ENCODE data around the gene LRCH1. TPM values are rescaled to one million over a fixed set of nuclear protein-coding genes. Genes with fewer than 3 reads are reported as not detected.
"Not testable (repeated sequence)": the region's sequence is repeated elsewhere in the genome, so short reads cannot be mapped to it uniquely, and the experiment has no call there.

The LRCH1 gene
- total RNA-seq: 10 to 100 TPM; 18.0 to 19.1 TPM
- polyA plus RNA-seq: 1 to 10 TPM; 1.2 to 6.2 TPM

GRCh38 chr13:46552889-46553520 is at the start of gene LRCH1:
LRCH1 (plus strand) TSS chr13:46553170; CDS start chr13:46553397, 227 bp downstream.
- Mint-ChIP-seq H3K36me3 (peaks cover 0 to 11% of the 10 kb centered on the region in 2 donors), H3K27ac (peak within 1 kb of the TSS; percentile 87 to 97 (median 94)), H3K4me1 (peaks cover 33 to 55% (median 41%) of the 10 kb centered on the region in 4 donors), H3K4me3 (peak within 1 kb of the TSS; percentile 94 to 98 (median 96)), H3K9me3 (no peaks in the 10 kb centered on the region), H3K27me3 (peaks cover 2 to 5% of the 10 kb centered on the region in 2 donors)
- Histone ChIP-seq H3K36me3 (ENCODE audit: insufficient read depth, low read length) (no peaks in the 10 kb centered on the region), H3K4me3 (ENCODE audit: low read length in 2 of 2) (peak within 1 kb of the TSS; percentile 67 to 87), H3K4me1 (ENCODE audit: insufficient read depth, low read length) (peaks cover 38% of the 10 kb centered on the region), H3K9me3 (ENCODE audit: control insufficient read depth in 1 of 2, low read length in 2 of 2) (no peaks in the 10 kb centered on the region), H3K27me3 (ENCODE audit: insufficient read depth, low read length) (no peaks in the 10 kb centered on the region), H3K27ac (ENCODE audit: low read depth, low read length) (peak within 1 kb of the TSS; percentile 79)
- intact Hi-C loops (cut with micrococcal nuclease): loop anchor here (5.0 kb wide), 4 partner anchors 39 to 1976 kb away; partner anchors contain the start of genes NUDT15 and TSC22D1
- peak; percentile 80 to 89 (median 81) for DNase-seq
- CTCF ChIA-PET (ENCODE audit: partially characterized antibody): interaction anchor here (0.8 to 4.9 kb wide), 16 partner anchors 10 to 245 kb away, joined by 3 to 98 read pairs (median 8); no protein-coding TSS in a partner anchor
- POLR2A ChIA-PET (ENCODE audit: partially characterized antibody): interaction anchor here (0.8 to 1.0 kb wide), 3 partner anchors 145 to 244 kb away, joined by 3 read pairs; partner anchors contain the start of gene ESD

- intact Hi-C loops (cut with micrococcal nuclease): no loop called here
- no peaks in the 10 kb centered on the region for H3K9me3 ChIP-seq (ENCODE audit: control insufficient read depth in 1 of 2, low read length in 2 of 2)
- DNase-seq: no peak
- H3K4me3 ChIP-seq (ENCODE audit: low read length in 2 of 2): no peak overlapping the region
- H3K27me3 ChIP-seq (ENCODE audit: insufficient read depth, low read length): no peaks in the 10 kb centered on the region
- Mint-ChIP-seq H3K27ac (peak overlapping the region in 1 of 7 donors; percentile 10), H3K27me3 (peaks cover 6 to 7% of the 10 kb centered on the region in 2 donors), H3K9me3 (peaks cover 0 to 3% (median 0%) of the 10 kb centered on the region in 8 donors), H3K4me3 (no peak overlapping the region), H3K36me3 (no peaks in the 10 kb centered on the region), H3K4me1 (no peaks in the 10 kb centered on the region)
- POLR2A ChIA-PET (ENCODE audit: partially characterized antibody): no interaction called here
- no peaks in the 10 kb centered on the region for H3K4me1 ChIP-seq (ENCODE audit: insufficient read depth, low read length)
- H3K27ac ChIP-seq (ENCODE audit: low read depth, low read length): no peak overlapping the region
- CTCF ChIA-PET (ENCODE audit: partially characterized antibody): interaction anchor here (0.8 kb wide), 1 partner anchor 206 kb away, joined by 3 read pairs; no protein-coding TSS in a partner anchor
- no peaks in the 10 kb centered on the region for H3K36me3 ChIP-seq (ENCODE audit: insufficient read depth, low read length)
Measured at GRCh38 chr13:46504036-46504435, 48.9 kb upstream of the LRCH1 start.

GRCh38 chr13:46507981-46508380 is 45.0 kb upstream of the LRCH1 start:
- H3K4me3 Mint-ChIP-seq: no peak overlapping the region
- H3K4me3 ChIP-seq (ENCODE audit: low read length in 2 of 2): no peak overlapping the region
- no peaks in the 10 kb centered on the region for H3K4me1 ChIP-seq (ENCODE audit: insufficient read depth, low read length)
- no peaks in the 10 kb centered on the region for H3K36me3 Mint-ChIP-seq
- no peaks in the 10 kb centered on the region for H3K4me1 Mint-ChIP-seq
- no peak overlapping the region for H3K27ac ChIP-seq (ENCODE audit: low read depth, low read length)
- CTCF ChIA-PET (ENCODE audit: partially characterized antibody): no interaction called here
- POLR2A ChIA-PET (ENCODE audit: partially characterized antibody): no interaction called here
- peaks cover 7 to 9% of the 10 kb centered on the region in 2 donors for H3K27me3 Mint-ChIP-seq
- no peak for DNase-seq
- H3K9me3 ChIP-seq (ENCODE audit: control insufficient read depth in 1 of 2, low read length in 2 of 2): no peaks in the 10 kb centered on the region
- intact Hi-C loops (cut with micrococcal nuclease): no loop called here
- no peaks in the 10 kb centered on the region for H3K27me3 ChIP-seq (ENCODE audit: insufficient read depth, low read length)
- no peak overlapping the region for H3K27ac Mint-ChIP-seq
- peaks cover 0 to 3% (median 0%) of the 10 kb centered on the region in 8 donors for H3K9me3 Mint-ChIP-seq
- H3K36me3 ChIP-seq (ENCODE audit: insufficient read depth, low read length): no peaks in the 10 kb centered on the region

- Mint-ChIP-seq H3K4me3 (no peak overlapping the region), H3K27ac (no peak overlapping the region), H3K9me3 (peaks cover 0 to 3% (median 0%) of the 10 kb centered on the region in 8 donors), H3K36me3 (no peaks in the 10 kb centered on the region), H3K27me3 (peaks cover 10 to 11% of the 10 kb centered on the region in 2 donors), H3K4me1 (no peaks in the 10 kb centered on the region)
- Histone ChIP-seq H3K9me3 (ENCODE audit: control insufficient read depth in 1 of 2, low read length in 2 of 2) (no peaks in the 10 kb centered on the region), H3K27me3 (ENCODE audit: insufficient read depth, low read length) (no peaks in the 10 kb centered on the region), H3K27ac (ENCODE audit: low read depth, low read length) (no peak overlapping the region), H3K36me3 (ENCODE audit: insufficient read depth, low read length) (no peaks in the 10 kb centered on the region), H3K4me1 (ENCODE audit: insufficient read depth, low read length) (no peaks in the 10 kb centered on the region), H3K4me3 (ENCODE audit: low read length in 2 of 2) (no peak overlapping the region)
- no peak for DNase-seq
- intact Hi-C loops (cut with micrococcal nuclease): no loop called here
- ChIA-PET CTCF (ENCODE audit: partially characterized antibody) (no interaction called here), POLR2A (ENCODE audit: partially characterized antibody) (no interaction called here)
Measured at GRCh38 chr13:46509981-46510380, 43.0 kb upstream of the LRCH1 start.

- no peak overlapping the region for H3K4me3 Mint-ChIP-seq
- H3K4me1 Mint-ChIP-seq: no peaks in the 10 kb centered on the region
- intact Hi-C loops (cut with micrococcal nuclease): no loop called here
- H3K4me1 ChIP-seq (ENCODE audit: insufficient read depth, low read length): no peaks in the 10 kb centered on the region
- no peak for DNase-seq
- H3K27ac ChIP-seq (ENCODE audit: low read depth, low read length): no peak overlapping the region
- H3K36me3 ChIP-seq (ENCODE audit: insufficient read depth, low read length): no peaks in the 10 kb centered on the region
- peaks cover 18 to 19% of the 10 kb centered on the region in 2 donors for H3K27me3 Mint-ChIP-seq
- peaks cover 0 to 4% of the 10 kb centered on the region in 2 donors for H3K36me3 Mint-ChIP-seq
- no peak overlapping the region for H3K27ac Mint-ChIP-seq
- H3K9me3 Mint-ChIP-seq: peaks cover 0 to 4% (median 0%) of the 10 kb centered on the region in 8 donors
- ChIA-PET POLR2A (ENCODE audit: partially characterized antibody) (no interaction called here), CTCF (ENCODE audit: partially characterized antibody) (no interaction called here)
- H3K4me3 ChIP-seq (ENCODE audit: low read length in 2 of 2): no peak overlapping the region
- no peaks in the 10 kb centered on the region for H3K9me3 ChIP-seq (ENCODE audit: control insufficient read depth in 1 of 2, low read length in 2 of 2)
- H3K27me3 ChIP-seq (ENCODE audit: insufficient read depth, low read length): peaks cover 4% of the 10 kb centered on the region
Measured at GRCh38 chr13:46515803-46516202, 37.2 kb upstream of the LRCH1 start.

- peaks cover 17 to 18% of the 10 kb centered on the region in 2 donors for H3K27me3 Mint-ChIP-seq
- no peaks in the 10 kb centered on the region for H3K4me1 ChIP-seq (ENCODE audit: insufficient read depth, low read length)
- H3K4me1 Mint-ChIP-seq: no peaks in the 10 kb centered on the region
- no peaks in the 10 kb centered on the region for H3K36me3 ChIP-seq (ENCODE audit: insufficient read depth, low read length)
- peaks cover 0 to 4% of the 10 kb centered on the region in 2 donors for H3K36me3 Mint-ChIP-seq
- H3K27me3 ChIP-seq (ENCODE audit: insufficient read depth, low read length): peaks cover 4% of the 10 kb centered on the region
- no peak overlapping the region for H3K4me3 Mint-ChIP-seq
- no peak overlapping the region for H3K27ac Mint-ChIP-seq
- no peak overlapping the region for H3K4me3 ChIP-seq (ENCODE audit: low read length in 2 of 2)
- DNase-seq: no peak
- intact Hi-C loops (cut with micrococcal nuclease): no loop called here
- no peaks in the 10 kb centered on the region for H3K9me3 ChIP-seq (ENCODE audit: control insufficient read depth in 1 of 2, low read length in 2 of 2)
- H3K9me3 Mint-ChIP-seq: peaks cover 0 to 9% (median 2%) of the 10 kb centered on the region in 8 donors
- no peak overlapping the region for H3K27ac ChIP-seq (ENCODE audit: low read depth, low read length)
- ChIA-PET POLR2A (ENCODE audit: partially characterized antibody) (no interaction called here), CTCF (ENCODE audit: partially characterized antibody) (no interaction called here)
Measured at GRCh38 chr13:46516599-46517338, 36.2 kb upstream of the LRCH1 start.

GRCh38 chr13:46517748-46518147 is 35.2 kb upstream of the LRCH1 start:
- H3K27me3 Mint-ChIP-seq: peaks cover 14 to 15% of the 10 kb centered on the region in 2 donors
- H3K4me3 Mint-ChIP-seq; H3K36me3 ChIP-seq (ENCODE audit: insufficient read depth, low read length); CTCF ChIA-PET (ENCODE audit: partially characterized antibody); POLR2A ChIA-PET (ENCODE audit: partially characterized antibody); H3K27ac ChIP-seq (ENCODE audit: low read depth, low read length); intact Hi-C loops (cut with micrococcal nuclease); H3K4me1 Mint-ChIP-seq; H3K27ac Mint-ChIP-seq; H3K4me3 ChIP-seq (ENCODE audit: low read length in 2 of 2); H3K9me3 Mint-ChIP-seq; DNase-seq; H3K9me3 ChIP-seq (ENCODE audit: control insufficient read depth in 1 of 2, low read length in 2 of 2); H3K27me3 ChIP-seq (ENCODE audit: insufficient read depth, low read length); H3K36me3 Mint-ChIP-seq; H3K4me1 ChIP-seq (ENCODE audit: insufficient read depth, low read length): not testable (repeated sequence)
